ENCODE data around the gene SWSAP1.
"Not testable (repeated sequence)": the region's sequence is repeated elsewhere in the genome, so short reads cannot be mapped to it uniquely, and the experiment has no call there.

Gene SWSAP1

GRCh38 chr19:11379269-11379845, 4.9 kb downstream of the SWSAP1 start:
- DNase-seq = not testable (repeated sequence)

GRCh38 chr19:11379857-11380350, 5.4 kb downstream of the SWSAP1 start:
- DNase-seq = no peak

- DNase-seq = peak; percentile 78
These were observed 6.4 kb downstream of the SWSAP1 start for GRCh38 chr19:11380653-11381537.

- no peak for DNase-seq
These were observed 8.6 kb downstream of the SWSAP1 start for GRCh38 chr19:11382898-11383705.

- no peak for DNase-seq
These were observed 9.2 kb downstream of the SWSAP1 start for GRCh38 chr19:11383706-11384048.

- DNase-seq = no peak
These were observed 10.3 kb downstream of the SWSAP1 start for GRCh38 chr19:11384778-11385129.

- no peak for DNase-seq
These were observed 12.9 kb downstream of the SWSAP1 start for GRCh38 chr19:11387162-11388034.

- no peak for DNase-seq
These were observed 15.9 kb downstream of the SWSAP1 start for GRCh38 chr19:11390359-11390758.

GRCh38 chr19:11390933-11391680, 16.6 kb downstream of the SWSAP1 start:
- no peak for DNase-seq

GRCh38 chr19:11397089-11397610, 22.7 kb downstream of the SWSAP1 start:
- DNase-seq = no peak

GRCh38 chr19:11399667-11400066, 25.2 kb downstream of the SWSAP1 start:
- no peak for DNase-seq

GRCh38 chr19:11400798-11401197, 26.3 kb downstream of the SWSAP1 start:
- DNase-seq = no peak

GRCh38 chr19:11401808-11402543, 27.5 kb downstream of the SWSAP1 start:
- no peak for DNase-seq

- DNase-seq = no peak
These were observed 30.2 kb downstream of the SWSAP1 start for GRCh38 chr19:11404588-11405222.

GRCh38 chr19:11405846-11406643, 31.6 kb downstream of the SWSAP1 start:
- DNase-seq = no peak

GRCh38 chr19:11406703-11407236, 32.3 kb downstream of the SWSAP1 start:
- DNase-seq = not testable (repeated sequence)

- no peak for DNase-seq
These were observed 34.1 kb downstream of the SWSAP1 start for GRCh38 chr19:11408591-11408990.

GRCh38 chr19:11410682-11411081, 36.2 kb downstream of the SWSAP1 start:
- DNase-seq = no peak

- no peak for DNase-seq
These were observed 40.1 kb downstream of the SWSAP1 start for GRCh38 chr19:11414544-11414943.
